ENCODE measurements around the gene FAU. TPM values are rescaled to one million over a fixed set of nuclear protein-coding genes. Genes with fewer than 3 reads are reported as not detected.

The FAU gene
- total and polyA plus RNA-seq, 9 of the 15 experiments (the other 6 are each of a cell fraction or from before 2014, with no cell fraction given), result 433 to 1,827 (median 942) TPM

GRCh38 chr11:65151331-65151899 is 29.5 kb upstream of the FAU start:
- peak overlapping the region; percentile 82 for H3K27ac ChIP-seq (ENCODE audit: extremely low read depth, low read depth, low read length)
- 48% methylated on average over 2 of the region's 3 CpGs for WGBS (ENCODE audit: insufficient coverage, low coverage, missing lambda C conversion rate)
- TF ChIP-seq ZBTB26 (CRISPR knock-in tag; IDR thresholded peaks at IDR 0.05) (no peak), CBX3 (IDR thresholded peaks at IDR 0.05; ENCODE audit: borderline replicate concordance in 1 of 2, low read length in 2 of 2) (no peak), SP1 (CRISPR knock-in tag; IDR thresholded peaks at IDR 0.05) (no peak), ZBTB5 (IDR thresholded peaks at IDR 0.05) (no peak), POLR2B (IDR thresholded peaks at IDR 0.05; ENCODE audit: low read depth, partially characterized antibody) (no peak), NCOA2 (IDR thresholded peaks at IDR 0.05; ENCODE audit: partially characterized antibody in 2 of 2) (no peak), HMBOX1 (IDR thresholded peaks at IDR 0.05) (no peak), NR2C1 (IDR thresholded peaks at IDR 0.05) (no peak), NR2C1 (tag; IDR thresholded peaks at IDR 0.05) (no peak), ILK (tag; IDR thresholded peaks at IDR 0.05; ENCODE audit: borderline replicate concordance, low read depth) (no peak), ZKSCAN1 (IDR thresholded peaks at IDR 0.05; ENCODE audit: low read depth, low read length) (no peak), CLOCK (CRISPR knock-in tag; IDR thresholded peaks at IDR 0.05; ENCODE audit: borderline replicate concordance) (no peak), PCBP2 (IDR thresholded peaks at IDR 0.05; ENCODE audit: low read depth, low read length, poor library complexity, severe bottlenecking) (no peak), DMBX1 (CRISPR knock-in tag; IDR thresholded peaks at IDR 0.05; ENCODE audit: borderline replicate concordance) (no peak), ZNF778 (CRISPR knock-in tag; IDR thresholded peaks at IDR 0.05) (no peak), ZNF121 (CRISPR knock-in tag; conservative IDR thresholded peaks at IDR 0.05) (peak; percentile 74)

More at GRCh38 chr11:65151331-65151899, 29.5 kb upstream of the FAU start:
- no peaks in the 10 kb centered on the region for H3K36me3 ChIP-seq (ENCODE audit: control insufficient read depth, insufficient read depth, low read length)
- DNase-seq (ENCODE audit: extremely low read depth in 1 of 4, low spot score in 3 of 4) (no peak), FAIRE-seq (no peak), ATAC-seq (no peak)
- ChIA-PET POLR2A (interaction anchor here (0.8 to 3.3 kb wide), 4 partner anchors 17 to 22 kb away, joined by 3 to 25 read pairs (median 4); partner anchors contain the start of genes SPDYC and SYVN1), CTCF (ENCODE audit: low intra/inter-chr PET ratio) (no interaction called here)
- in situ Hi-C loops (cut with MboI), result no loop called here
- H3K4me2 ChIP-seq (ENCODE audit: insufficient read depth, low read length), result peak overlapping the region; percentile 68; the same call in 1 of the 2 replicates
- peaks cover 20 to 26% of the 10 kb centered on the region in 2 experiments for H3K4me1 ChIP-seq (replicated peaks in 1 of 2; ENCODE audit: control insufficient read depth in 2 of 2, insufficient read depth in 2 of 2, low read length in 2 of 2)
- no peaks in the 10 kb centered on the region for H3K79me2 ChIP-seq (ENCODE audit: control insufficient read depth, insufficient read depth, low read length)
- H3K9me1 ChIP-seq (ENCODE audit: control insufficient read depth, insufficient read depth, low read length), result no peaks in the 10 kb centered on the region
- no TSS peak for BruUV-seq (replicated peaks)
- intact Hi-C loops (cut with micrococcal nuclease), result no loop called here
- no peaks in the 10 kb centered on the region; the same call in 1 of the 2 replicates for H3K9me3 ChIP-seq (replicated peaks; ENCODE audit: control insufficient read depth, insufficient read depth, low read depth, low read length)
- peak overlapping the region; percentile 96 for H2AFZ ChIP-seq (ENCODE audit: low read depth, low read length)
- peak overlapping the region; percentile 48 to 89; a peak in 3 of 4 replicates for H3K9ac ChIP-seq (ENCODE audit: insufficient read depth in 1 of 2, low read depth in 2 of 2, low read length in 2 of 2)
- no peak overlapping the region for H3K4me3 ChIP-seq
- no peaks in the 10 kb centered on the region for H4K20me1 ChIP-seq (replicated peaks; ENCODE audit: control insufficient read depth, insufficient read depth, low read length)
- no peaks in the 10 kb centered on the region for H3K27me3 ChIP-seq (ENCODE audit: control insufficient read depth in 2 of 2, insufficient read depth in 2 of 2, low read length in 2 of 2)
